G401.6 (cell line): Measurements from ENCODE around the gene ARHGEF6.
"Not testable (repeated sequence)": the region's sequence is repeated elsewhere in the genome, so short reads cannot be mapped to it uniquely, and the experiment has no call there.

Experiments used
- FAIRE-seq: peaks from 2 replicates; lab custom pipeline; 2012; peaks lifted over from hg19 to GRCh38; lab: Jason Lieb, UNC

ARHGEF6 gene

DNA sequence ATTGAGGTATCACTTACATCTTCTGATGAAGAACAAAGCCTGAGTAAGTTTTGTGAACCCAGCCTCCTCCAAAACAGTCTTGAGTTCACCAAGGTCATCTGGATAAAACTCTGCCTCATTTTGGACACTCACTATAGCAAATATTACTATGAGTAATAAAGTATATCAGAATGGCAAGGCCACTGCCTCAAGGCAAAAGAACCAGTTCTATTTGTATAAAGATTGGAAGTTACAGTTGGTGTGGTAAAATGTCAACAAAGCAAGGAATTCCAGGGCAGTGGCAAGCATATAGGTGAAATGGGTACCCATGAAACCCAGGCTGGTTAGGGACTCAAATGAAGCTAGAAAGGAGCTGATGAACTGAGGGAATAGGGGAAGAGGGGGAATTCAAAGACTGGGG, 2.4 kb upstream of the ARHGEF6 start:
- no peak for FAIRE-seq

- no peak for FAIRE-seq
These were observed 557 bp upstream of the ARHGEF6 start for GRCh38 chrX:136781180-136781797.

- no peak for FAIRE-seq
These were observed 491 bp downstream of the ARHGEF6 start for GRCh38 chrX:136780241-136780640.

DNA sequence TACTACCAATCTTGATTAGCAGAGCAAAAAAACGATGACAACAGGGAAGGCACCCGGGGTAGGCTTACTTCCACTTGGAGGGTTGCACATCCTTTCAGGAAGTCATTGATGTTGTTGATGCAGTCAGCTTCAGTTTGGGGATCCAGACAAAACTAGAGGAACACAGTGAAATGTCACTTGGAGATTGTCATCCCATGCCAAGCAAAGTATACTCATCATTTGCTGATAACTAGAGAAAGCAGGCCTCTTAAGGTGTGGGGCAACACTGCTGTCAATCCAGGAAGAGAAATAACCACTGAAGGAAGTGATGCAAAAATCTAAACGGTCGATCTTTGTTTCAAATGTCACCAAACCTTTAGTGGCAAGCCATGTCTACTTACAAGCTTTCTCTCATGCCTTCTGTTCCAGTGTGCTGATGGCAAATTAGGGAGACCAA, 1.4 kb downstream of the ARHGEF6 start:
- FAIRE-seq: no peak

DNA sequence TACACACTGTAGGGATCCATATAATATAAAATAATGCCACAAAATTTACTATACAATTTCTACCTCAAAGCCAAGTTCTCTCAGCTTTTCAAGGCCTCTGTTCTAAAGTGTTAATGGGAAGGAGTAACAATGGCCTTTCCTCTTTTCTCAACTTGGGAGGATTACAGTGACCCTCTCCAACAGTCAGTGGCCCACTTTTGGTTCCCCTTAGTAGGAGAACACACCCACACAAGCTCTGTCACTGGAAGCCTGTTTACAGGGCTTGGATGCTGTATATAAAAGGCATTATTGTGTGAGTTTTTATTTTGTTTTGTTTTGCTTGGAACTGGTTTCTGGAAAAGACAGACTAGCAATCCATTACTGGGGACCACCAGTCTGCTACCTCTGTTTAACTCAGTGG, 1.8 kb downstream of the ARHGEF6 start:
- FAIRE-seq: no peak

DNA sequence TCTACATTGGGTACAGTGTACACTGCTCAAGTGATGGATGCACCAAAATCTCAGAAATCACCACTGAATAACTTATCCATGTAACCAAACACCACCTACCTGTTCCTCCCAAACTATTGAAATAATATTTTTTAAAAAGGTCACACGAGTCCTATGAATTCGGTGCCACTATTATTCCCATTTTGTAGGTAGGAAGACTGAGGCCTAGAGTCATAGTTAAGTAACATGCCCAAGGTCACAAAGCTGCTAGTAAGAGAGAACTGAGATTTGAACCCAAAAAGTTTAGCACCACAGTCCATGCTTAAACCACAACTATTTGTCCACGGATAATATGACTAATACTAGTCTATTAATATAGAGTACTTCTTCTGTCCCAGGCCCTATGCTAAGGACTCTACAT, 2.7 kb downstream of the ARHGEF6 start:
- no peak for FAIRE-seq

DNA sequence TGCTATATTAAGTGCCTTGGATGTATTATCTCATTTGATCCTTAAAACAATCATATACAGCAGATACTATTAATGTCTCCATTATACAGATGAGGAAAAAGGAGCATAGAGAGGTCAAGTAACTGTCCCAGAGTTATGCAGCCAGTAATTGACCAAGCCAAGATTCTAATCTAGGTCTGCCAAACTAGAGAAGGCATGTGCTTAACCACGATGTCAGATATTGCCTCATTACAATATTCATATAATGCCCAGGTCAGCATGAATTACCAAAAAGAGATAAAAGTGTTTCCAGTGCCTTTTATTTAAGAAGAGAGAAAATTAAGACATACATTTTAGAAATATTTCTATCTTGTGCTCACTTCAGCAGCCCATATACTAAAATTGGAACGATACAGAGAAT, 7.1 kb downstream of the ARHGEF6 start:
- no peak for FAIRE-seq

DNA sequence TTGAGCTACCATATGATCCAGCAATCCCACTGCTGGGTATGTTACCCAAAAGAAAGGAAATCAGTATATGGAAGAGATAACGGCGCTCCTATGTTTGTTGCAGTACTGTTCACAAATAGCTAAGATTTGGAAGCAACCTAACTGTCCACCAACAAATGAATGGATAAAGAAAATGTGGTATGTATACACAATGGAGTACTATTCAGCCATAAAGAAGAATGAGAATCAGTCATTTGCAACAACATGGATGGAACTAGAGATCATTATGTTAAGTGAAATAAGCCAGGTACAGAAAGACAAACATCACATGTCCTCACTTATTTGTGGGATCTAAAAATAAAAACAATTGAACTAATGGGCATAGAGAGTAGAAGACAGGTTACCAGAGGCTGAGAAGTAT, 8.9 kb downstream of the ARHGEF6 start:
- not testable (repeated sequence) for FAIRE-seq

DNA sequence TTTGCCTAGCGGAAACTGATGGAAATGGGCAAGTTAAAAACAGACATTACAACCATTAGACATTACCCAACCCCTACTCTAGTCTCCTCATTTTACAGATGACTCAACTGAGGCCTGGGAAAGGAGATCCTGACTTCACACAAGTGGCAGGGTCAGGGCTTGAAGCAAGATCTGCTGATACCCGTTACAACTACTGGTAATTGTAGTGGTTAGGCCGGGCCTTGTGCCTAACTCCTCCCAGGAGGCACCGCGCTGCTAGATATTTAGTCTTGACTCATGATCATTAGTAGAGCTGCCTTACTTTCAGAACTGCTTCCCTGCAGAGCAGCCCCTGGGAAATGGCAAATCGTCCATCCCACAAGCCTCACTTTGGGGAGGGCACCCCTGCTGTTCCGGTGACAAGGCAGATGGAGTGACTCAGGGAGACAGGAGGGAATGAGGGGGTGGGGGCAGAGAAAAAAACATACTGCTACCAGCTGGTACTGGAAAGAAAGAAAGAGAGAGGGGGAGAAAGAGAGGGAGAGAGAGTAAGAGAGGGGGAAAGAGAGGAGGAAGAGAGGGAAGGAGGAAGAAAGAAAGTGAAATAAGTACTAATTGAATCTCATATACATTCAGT, 12.2 kb downstream of the ARHGEF6 start:
- no peak for FAIRE-seq

DNA sequence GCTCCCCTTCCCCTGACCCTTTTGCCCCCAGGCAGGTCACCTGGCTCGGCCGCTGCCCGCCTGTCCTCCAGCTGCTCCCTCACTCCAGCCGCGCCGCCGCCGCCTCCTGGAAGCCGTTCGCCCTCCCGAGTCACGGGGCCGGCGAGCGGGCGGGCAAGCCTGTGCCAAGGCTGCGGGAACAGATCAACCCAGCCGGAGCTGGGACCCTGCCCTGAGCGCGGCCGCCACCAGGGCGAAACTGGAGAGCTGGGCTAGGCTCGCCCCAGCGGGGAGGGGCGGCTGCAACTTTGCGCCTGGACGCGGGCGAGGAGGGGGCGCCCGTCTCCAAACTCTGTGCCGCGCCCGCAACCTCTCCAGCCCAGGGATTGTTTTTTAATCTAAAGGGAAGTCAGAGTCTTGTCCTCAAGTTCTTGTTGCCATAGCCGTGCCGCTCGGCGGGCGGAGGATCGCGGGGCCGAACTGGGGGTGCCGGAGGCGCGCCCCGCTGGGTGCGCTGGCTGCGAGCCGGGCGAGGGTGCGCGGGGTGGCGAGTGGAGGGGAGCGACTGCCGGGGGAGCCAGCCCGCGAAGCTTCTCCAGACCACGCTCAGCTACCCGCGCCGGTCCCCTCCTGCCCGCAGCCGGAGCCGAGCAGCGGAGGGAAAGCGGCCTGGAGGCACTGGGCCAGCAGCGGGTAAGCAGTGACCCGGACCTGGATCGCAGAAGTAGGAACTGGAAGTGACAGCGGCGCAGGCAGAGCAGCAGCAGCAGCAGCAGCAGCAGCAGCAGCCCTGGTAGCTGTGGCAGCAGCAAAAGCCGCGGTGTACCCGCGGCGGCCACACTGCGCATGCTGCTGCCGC, 13.4 kb downstream of the ARHGEF6 start:
- no peak for FAIRE-seq

DNA sequence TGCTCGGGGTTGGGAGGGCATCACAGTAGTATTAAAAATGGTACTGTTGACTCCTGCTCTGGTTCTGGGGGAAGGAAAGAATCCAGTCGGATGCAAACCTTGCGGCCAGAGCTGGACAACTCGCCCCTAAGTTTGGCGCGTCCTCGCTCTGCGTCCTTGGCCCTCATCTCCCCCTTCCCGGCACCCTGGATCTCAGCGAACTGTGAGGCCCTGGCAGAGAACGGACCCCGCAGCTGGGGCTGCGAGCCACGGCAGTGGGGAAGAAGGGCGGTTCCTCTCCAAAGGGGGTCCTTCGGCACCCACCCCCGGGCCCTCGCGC, 14.0 kb downstream of the ARHGEF6 start:
- FAIRE-seq: no peak

DNA sequence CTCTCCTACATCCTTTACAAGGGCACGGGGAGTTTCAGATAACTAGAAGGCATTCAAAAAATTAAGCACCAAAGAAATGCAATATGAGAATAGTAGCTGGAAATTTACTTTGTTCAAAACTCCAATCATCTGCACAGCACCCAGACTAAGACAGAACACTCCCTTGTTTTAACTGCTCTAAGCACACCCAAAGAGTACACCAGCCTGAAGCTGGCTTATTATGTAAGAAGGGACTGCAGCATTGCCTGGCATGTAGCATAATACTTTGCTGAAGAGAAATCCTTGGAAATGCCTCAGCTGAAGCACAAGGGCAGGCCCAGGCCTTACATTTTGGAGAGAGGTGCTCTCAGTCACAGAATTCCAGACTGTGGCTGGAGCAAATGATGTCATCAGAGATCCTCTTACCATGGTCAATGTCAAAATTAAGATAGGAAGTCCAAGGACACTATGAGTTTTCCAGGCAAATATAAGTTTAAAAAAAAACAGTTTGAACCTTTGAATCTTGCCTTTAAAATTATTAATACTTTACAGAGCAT, 14.8 kb downstream of the ARHGEF6 start:
- no peak for FAIRE-seq

DNA sequence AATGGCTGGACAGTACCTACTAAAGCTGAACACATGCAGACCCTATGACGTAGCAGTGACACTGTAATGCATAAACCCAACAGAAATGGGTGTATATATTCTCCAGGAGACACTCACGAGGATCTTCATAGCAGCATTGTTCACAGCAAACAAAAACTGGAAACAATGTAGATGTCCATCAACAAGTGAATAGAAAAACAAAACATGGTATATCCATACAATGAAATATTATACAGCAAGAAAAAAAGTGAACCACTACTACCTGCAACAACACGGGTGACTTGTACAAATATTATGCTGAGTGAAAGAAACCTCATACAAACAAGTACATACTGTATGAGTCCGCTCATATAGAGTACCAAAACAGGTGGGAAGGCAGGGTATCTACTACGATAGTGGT, 16.5 kb downstream of the ARHGEF6 start:
- no peak for FAIRE-seq

- FAIRE-seq: no peak
These were observed 17.8 kb downstream of the ARHGEF6 start for GRCh38 chrX:136762820-136763452.

- FAIRE-seq: no peak
These were observed 19.3 kb downstream of the ARHGEF6 start for GRCh38 chrX:136761421-136761820.

DNA sequence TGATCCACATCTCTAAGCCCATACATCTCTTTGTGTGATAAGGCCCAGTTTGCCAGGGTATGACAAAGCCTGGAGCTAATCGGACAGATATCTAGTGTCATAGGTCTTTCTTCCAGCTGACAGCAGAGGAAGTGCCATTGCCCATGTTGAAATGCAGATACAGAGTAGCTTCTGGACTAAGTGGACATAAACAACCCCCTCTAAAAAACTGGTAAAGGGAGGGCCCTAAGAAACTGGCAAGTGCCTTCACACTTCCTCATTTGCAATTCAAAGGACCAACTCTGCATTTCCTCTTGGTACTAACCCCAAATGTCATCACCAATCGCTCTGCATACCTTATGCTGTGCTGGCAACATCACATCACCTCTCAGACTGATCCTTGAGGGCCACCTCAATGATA, 20.8 kb downstream of the ARHGEF6 start:
- FAIRE-seq: no peak

DNA sequence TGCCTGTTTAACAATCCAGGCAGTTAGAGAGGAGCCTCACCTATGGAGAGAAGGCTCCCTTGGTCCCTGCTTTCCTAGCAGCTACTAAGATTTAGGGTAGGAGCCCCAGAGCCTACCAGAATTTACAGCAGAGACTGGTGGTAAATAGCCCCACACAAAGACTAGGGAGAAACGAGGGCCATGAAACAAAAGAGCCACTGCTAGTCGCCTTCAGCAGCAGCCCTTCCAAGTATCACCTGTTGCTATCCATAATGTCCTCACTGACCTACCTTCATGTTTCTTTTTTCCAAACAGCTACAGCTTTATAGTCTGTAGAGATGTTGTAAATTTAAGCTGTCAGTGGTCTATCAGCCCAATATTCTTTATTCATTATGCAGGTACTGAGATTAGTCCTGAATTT, 25.3 kb downstream of the ARHGEF6 start:
- no peak for FAIRE-seq

- no peak for FAIRE-seq
These were observed 26.1 kb downstream of the ARHGEF6 start for GRCh38 chrX:136754651-136755050.

GRCh38 chrX:136752796-136753195, 27.9 kb downstream of the ARHGEF6 start:
- no peak for FAIRE-seq

- FAIRE-seq: no peak
These were observed 28.4 kb downstream of the ARHGEF6 start for GRCh38 chrX:136752346-136752745.

- FAIRE-seq: no peak
These were observed 30.4 kb downstream of the ARHGEF6 start for GRCh38 chrX:136750364-136750763.

GRCh38 chrX:136747003-136747986, 33.4 kb downstream of the ARHGEF6 start:
- no peak for FAIRE-seq
